Left renal pelvis (tissue), 4 donors: ENCODE data around the gene LONRF2. TPM values are rescaled to one million over a fixed set of nuclear protein-coding genes. Genes with fewer than 3 reads are reported as not detected.

Experiments
- DNase-seq, 4 donors: peaks; one replicate each; pipeline ENCODE4 v3.0.0-alpha.2; 2013; ENCODE audit warnings: low read depth in 4 of 4, low spot score in 3 of 4
- polyA plus RNA-seq, 4 donors: library from polyadenylated mRNA; unstranded; fragments of 120-200 nt; gene quantifications; one replicate each; pipeline ENCODE4 v1.2.1, GENCODE V29; 2013; ENCODE audit not compliant: insufficient read length in 4 of 4

Gene LONRF2
- polyA plus RNA-seq, 4 donors: 3.0 to 5.4 (median 4.1) TPM

- DNase-seq: no peak
Measured at GRCh38 chr2:100238471-100238870, 83.8 kb downstream of the LONRF2 start.

GRCh38 chr2:100237770-100238169 is 84.5 kb downstream of the LONRF2 start:
- no peak for DNase-seq

- no peak for DNase-seq
Measured at GRCh38 chr2:100237163-100237562, 85.1 kb downstream of the LONRF2 start.

GRCh38 chr2:100236166-100236565 is 86.1 kb downstream of the LONRF2 start:
- no peak for DNase-seq

GRCh38 chr2:100235581-100235980 is 86.7 kb downstream of the LONRF2 start:
- no peak for DNase-seq

- no peak for DNase-seq
Measured at GRCh38 chr2:100235098-100235497, 87.2 kb downstream of the LONRF2 start.

- no peak for DNase-seq
Measured at GRCh38 chr2:100234141-100234540, 88.2 kb downstream of the LONRF2 start.

- DNase-seq: no peak
Measured at GRCh38 chr2:100233061-100233460, 89.2 kb downstream of the LONRF2 start.

GRCh38 chr2:100230754-100231153 is 91.5 kb downstream of the LONRF2 start:
- no peak for DNase-seq

GRCh38 chr2:100228967-100229366 is 93.3 kb downstream of the LONRF2 start:
- DNase-seq: no peak

GRCh38 chr2:100228415-100228814 is 93.9 kb downstream of the LONRF2 start:
- DNase-seq: no peak

- DNase-seq: no peak
Measured at GRCh38 chr2:100224988-100225710, 97.2 kb downstream of the LONRF2 start.

- no peak for DNase-seq
Measured at GRCh38 chr2:100223502-100223901, 98.8 kb downstream of the LONRF2 start.

Other genes with a start within 250 kb of the LONRF2 start
- 10 to 100 TPM; 19.5 to 72.9 (median 24.7) TPM for gene AFF3, start 179.9 kb downstream of the LONRF2 start, polyA plus RNA-seq
- gene CHST10, start 95.2 kb upstream of the LONRF2 start, polyA plus RNA-seq: 10 to 100 TPM; 20.8 to 26.6 (median 22.5) TPM
- gene NMS, start 148.0 kb upstream of the LONRF2 start, polyA plus RNA-seq: not detected
- 10 to 100 TPM; 19.9 to 40.4 (median 34.8) TPM for gene PDCL3, start 240.5 kb upstream of the LONRF2 start, polyA plus RNA-seq